ENCODE data around the gene ZNF837. TPM values are rescaled to one million over a fixed set of nuclear protein-coding genes. Genes with fewer than 3 reads are reported as not detected.

Gene ZNF837
- total and polyA plus RNA-seq, 4 donors, result 1.7 to 3.2 (median 2.7) TPM

GRCh38 chr19:58368561-58369360 is 12.1 kb downstream of the ZNF837 start:
- peaks cover 0 to 5% (median 0%) of the 10 kb centered on the region in 4 donors for H3K36me3 ChIP-seq (ENCODE audit: control insufficient read depth in 4 of 4, insufficient read depth in 4 of 4, low read length in 4 of 4)
- WGBS, 2 donors, result 88 to 91% methylated on average over 57 to 68 of the region's 68 CpGs
- TF ChIP-seq CTCF (IDR thresholded peaks at IDR 0.05; ENCODE audit: control extremely low read depth, extremely low read depth), result no peak
- no peak overlapping the region for H3K27ac ChIP-seq (ENCODE audit: low read depth in 1 of 2, low read length in 1 of 2)
- ATAC-seq (ENCODE audit: insufficient read depth, low FRiP score) (no peak), DNase-seq (no peak)
- no peak overlapping the region for H3K4me3 ChIP-seq
- H3K9ac ChIP-seq (ENCODE audit: insufficient read depth in 1 of 2, low read length in 2 of 2), result no peak overlapping the region
- peaks cover 0 to 2% (median 0%) of the 10 kb centered on the region in 4 donors for H3K9me3 ChIP-seq (ENCODE audit: control insufficient read depth in 4 of 4, insufficient read depth in 3 of 4, low read length in 3 of 4)
- H3K4me1 ChIP-seq (ENCODE audit: control insufficient read depth in 5 of 5, insufficient read depth in 5 of 5, low read length in 5 of 5), result peaks cover 0 to 7% (median 0%) of the 10 kb centered on the region in 5 donors
- no peaks in the 10 kb centered on the region for H3K27me3 ChIP-seq (ENCODE audit: control insufficient read depth in 3 of 3, insufficient read depth in 3 of 3, low read length in 2 of 3)

DNA sequence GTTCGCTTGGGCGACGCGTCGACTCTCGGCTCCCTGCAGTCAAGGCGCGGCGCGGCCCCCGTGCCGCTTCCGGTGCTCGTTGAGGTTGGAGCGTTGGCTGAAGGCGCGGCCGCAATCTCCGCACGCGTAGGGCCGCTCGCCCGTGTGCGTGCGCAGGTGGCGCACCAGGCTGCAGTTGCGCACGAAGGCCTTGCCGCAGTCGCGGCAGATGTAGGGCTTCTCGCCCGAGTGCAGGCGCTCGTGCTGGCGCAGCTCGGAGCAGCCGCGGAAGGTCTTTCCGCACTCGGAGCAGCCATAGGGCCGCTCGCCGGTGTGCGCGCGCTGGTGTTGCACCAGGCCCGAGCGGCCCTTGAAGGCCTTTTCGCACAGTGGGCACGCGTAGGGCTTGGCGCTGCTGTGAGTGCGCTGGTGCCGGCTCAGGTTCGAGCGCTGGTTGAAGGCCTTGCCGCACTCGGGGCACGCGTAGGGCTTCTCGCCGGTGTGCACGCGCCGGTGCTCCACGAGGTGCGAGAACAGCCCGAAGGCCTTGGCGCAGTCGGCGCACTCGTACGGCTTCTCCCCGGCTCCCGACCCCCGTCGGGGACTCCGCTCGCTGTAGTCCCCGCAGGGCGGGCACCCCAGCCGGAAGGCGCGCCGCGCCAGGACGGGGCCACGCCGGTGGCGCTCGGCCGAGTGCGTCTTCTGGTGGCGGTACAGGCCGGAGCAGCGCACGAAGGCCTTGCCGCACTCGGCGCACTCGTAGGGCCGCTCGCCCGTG is 13.0 kb downstream of the ZNF837 start:
- DNase-seq (no peak), ATAC-seq (ENCODE audit: insufficient read depth, low FRiP score) (no peak)
- no peak overlapping the region for H3K9ac ChIP-seq (ENCODE audit: insufficient read depth in 1 of 2, low read length in 2 of 2)
- peaks cover 0 to under 1% (median 0%) of the 10 kb centered on the region in 5 donors for H3K4me1 ChIP-seq (ENCODE audit: control insufficient read depth in 5 of 5, insufficient read depth in 5 of 5, low read length in 5 of 5)
- WGBS, 2 donors, result 63 to 69% methylated on average over 96 to 106 of the region's 106 CpGs
- peaks cover 0 to 2% (median 0%) of the 10 kb centered on the region in 4 donors for H3K9me3 ChIP-seq (ENCODE audit: control insufficient read depth in 4 of 4, insufficient read depth in 3 of 4, low read length in 3 of 4)
- H3K27ac ChIP-seq (ENCODE audit: low read depth in 1 of 2, low read length in 1 of 2), result no peak overlapping the region
- no peak overlapping the region for H3K4me3 ChIP-seq
- no peak for TF ChIP-seq CTCF (IDR thresholded peaks at IDR 0.05; ENCODE audit: control extremely low read depth, extremely low read depth)
- no peaks in the 10 kb centered on the region for H3K27me3 ChIP-seq (ENCODE audit: control insufficient read depth in 3 of 3, insufficient read depth in 3 of 3, low read length in 2 of 3)
- H3K36me3 ChIP-seq (ENCODE audit: control insufficient read depth in 4 of 4, insufficient read depth in 4 of 4, low read length in 4 of 4), result peaks cover 0 to 5% (median 0%) of the 10 kb centered on the region in 4 donors

DNA sequence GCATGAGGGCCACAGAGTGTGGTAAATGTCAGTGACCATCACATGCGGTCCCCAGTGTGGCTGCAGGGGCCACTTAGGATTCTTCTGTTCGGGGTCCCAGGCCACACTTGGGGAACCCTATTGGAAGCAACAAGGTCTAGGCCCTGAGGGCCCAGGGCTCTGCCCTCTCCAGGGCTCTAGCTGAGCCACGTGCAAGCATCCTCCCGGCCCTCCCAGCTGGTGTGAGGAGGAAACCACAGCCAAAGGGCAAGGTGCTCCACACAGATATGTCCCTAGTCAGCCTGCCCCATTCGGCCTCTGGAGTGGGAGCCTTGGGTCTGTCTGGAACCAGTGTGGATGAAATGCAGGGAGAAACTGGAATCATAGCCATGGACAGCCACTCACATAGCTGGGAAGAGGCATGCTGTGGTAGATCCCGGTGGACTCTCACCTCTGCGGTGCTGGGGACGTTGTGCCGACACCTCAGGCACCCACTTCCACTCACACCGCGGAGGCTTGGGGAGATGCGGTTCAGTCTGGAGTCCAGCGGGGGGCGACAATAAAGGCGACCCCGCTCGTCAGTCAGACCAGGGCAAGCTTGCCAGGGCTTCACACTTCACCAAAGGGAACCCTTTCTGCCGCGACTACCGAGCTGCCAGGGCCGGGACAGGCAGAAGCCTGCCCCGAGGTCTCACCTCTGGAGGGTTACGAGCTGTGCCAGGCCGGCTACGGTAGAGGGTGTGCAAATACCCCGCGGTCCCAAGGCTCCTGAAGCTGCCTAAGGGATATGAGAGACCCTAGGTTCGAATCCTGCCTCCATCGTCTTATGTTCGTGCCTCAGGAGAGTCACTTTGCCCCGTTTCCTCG is 14.0 kb downstream of the ZNF837 start:
- no peaks in the 10 kb centered on the region for H3K27me3 ChIP-seq (ENCODE audit: control insufficient read depth in 3 of 3, insufficient read depth in 3 of 3, low read length in 2 of 3)
- no peak overlapping the region for H3K4me3 ChIP-seq
- 93% methylated on average over 32 of the region's 32 CpGs for WGBS, 2 donors
- ATAC-seq (ENCODE audit: insufficient read depth, low FRiP score) (no peak), DNase-seq (no peak)
- peaks cover 0 to 3% (median 0%) of the 10 kb centered on the region in 4 donors for H3K9me3 ChIP-seq (ENCODE audit: control insufficient read depth in 4 of 4, insufficient read depth in 3 of 4, low read length in 3 of 4)
- no peak overlapping the region for H3K27ac ChIP-seq (ENCODE audit: low read depth in 1 of 2, low read length in 1 of 2)
- H3K36me3 ChIP-seq (ENCODE audit: control insufficient read depth in 4 of 4, insufficient read depth in 4 of 4, low read length in 4 of 4), result peaks cover 0 to 5% (median 0%) of the 10 kb centered on the region in 4 donors
- peaks cover 0 to 3% (median 0%) of the 10 kb centered on the region in 5 donors for H3K4me1 ChIP-seq (ENCODE audit: control insufficient read depth in 5 of 5, insufficient read depth in 5 of 5, low read length in 5 of 5)
- no peak overlapping the region for H3K9ac ChIP-seq (ENCODE audit: insufficient read depth in 1 of 2, low read length in 2 of 2)
- no peak for TF ChIP-seq CTCF (IDR thresholded peaks at IDR 0.05; ENCODE audit: control extremely low read depth, extremely low read depth)
